ENCODE results near the gene FSD2.

Gene FSD2, protein sequence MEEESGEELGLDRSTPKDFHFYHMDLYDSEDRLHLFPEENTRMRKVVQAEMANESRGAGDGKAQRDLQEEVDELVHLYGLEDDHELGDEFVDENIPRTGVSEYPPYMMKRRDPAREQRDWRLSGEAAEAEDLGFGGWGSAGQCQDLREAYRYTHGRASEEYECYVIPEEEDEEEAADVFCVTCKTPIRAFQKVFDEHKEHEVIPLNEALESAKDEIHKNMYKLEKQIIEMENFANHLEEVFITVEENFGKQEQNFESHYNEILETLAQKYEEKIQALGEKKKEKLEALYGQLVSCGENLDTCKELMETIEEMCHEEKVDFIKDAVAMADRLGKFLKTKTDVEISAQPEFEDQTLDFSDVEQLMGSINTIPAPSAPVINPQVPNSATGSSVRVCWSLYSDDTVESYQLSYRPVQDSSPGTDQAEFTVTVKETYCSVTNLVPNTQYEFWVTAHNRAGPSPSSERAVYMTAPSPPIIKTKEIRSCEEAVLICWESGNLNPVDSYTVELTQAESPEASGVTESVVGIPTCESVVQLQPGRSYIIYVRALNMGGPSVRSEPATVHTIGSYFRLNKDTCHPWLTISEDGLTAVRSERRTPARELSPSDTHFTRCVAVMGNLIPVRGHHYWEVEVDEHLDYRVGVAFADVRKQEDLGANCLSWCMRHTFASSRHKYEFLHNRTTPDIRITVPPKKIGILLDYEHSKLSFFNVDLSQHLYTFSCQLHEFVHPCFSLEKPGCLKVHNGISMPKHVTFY

DNA sequence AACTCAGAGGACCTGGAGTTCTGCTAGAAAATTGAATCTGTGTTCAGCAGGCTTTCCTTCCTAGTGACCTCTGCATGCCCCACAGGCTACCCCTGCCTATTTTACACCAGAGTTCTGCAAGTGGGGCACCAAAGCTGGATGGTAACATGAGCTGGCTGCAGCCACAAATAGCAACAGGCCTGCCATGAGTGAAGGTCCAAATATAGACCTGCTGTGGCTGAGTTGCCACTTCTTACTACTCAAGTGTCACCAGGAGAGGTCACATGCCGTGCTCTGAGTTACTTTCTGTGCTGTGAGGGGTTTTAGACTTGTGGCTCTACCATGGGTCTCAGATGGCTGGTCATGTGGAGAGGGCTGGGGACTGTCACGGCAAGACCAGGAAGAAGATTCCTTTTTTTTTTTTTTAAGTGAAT lies at the start of gene FSD2:
TSS of gene FSD2 (minus strand) at position 76 of the 413 bp plus-strand sequence. CDS start 18,679 bp downstream, outside the sequence.
- peak; percentile 62 for DNase-seq

GRCh38 chr15:82854554-82854953 lies 48.7 kb upstream of the FSD2 start:
- no peak for DNase-seq

DNA sequence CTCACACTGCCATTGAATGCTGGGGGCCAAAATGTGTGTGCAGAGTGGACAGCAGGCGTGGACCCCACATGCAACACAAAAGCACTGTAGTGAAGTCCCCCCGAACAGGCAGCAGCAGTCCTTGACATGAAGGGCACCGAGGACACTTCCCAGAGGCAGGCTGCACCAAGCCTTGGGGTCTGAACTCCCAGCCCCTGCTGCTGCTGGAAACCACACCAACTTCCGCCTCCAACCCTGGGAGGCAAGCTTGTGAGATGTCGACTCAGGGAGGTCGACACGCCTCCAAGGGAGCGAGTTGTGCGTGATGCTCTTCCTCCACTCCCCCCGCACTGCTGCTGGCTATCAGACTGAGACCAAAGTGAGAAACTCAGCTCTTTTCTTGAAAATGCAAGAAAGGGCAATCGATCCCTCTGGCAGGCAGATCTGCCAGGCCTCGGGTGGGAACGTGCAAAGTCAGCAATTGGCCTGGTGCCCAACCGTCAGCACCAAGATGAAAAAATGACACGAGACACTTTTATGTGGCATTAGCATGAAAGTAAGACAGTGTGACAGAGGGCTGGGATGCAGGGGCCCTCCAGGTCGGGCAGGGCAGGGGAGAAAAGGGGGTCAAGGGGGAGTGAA lies 47.2 kb upstream of the FSD2 start:
- no peak for DNase-seq

DNA sequence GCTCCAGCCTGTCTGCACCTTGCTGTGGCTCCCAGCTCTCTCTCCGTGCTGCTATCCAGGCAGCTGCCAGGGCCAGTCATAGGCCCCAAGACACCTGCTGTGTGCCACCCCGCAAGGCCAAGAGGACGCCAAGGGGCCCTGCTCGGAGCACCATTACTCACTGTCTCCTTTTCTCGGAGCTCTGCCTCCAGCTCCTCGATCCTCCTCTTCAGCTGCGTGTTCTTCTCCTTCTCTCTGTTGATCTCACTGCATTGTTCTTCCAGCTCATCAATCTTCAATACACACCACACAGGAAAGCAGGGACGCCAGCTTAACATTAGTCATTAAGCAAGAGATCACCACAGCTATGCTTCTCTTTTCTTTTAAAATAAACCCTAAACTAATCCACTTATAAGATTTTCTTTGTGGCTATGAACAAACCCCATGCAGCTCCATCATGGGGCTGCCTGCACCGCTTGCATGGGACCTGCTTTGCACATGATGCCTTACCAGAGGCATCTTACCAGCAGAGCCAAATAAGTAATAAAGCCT lies 46.2 kb upstream of the FSD2 start:
- no peak for DNase-seq

- no peak for DNase-seq
Measured at GRCh38 chr15:82851306-82851850, 45.5 kb upstream of the FSD2 start.

DNA sequence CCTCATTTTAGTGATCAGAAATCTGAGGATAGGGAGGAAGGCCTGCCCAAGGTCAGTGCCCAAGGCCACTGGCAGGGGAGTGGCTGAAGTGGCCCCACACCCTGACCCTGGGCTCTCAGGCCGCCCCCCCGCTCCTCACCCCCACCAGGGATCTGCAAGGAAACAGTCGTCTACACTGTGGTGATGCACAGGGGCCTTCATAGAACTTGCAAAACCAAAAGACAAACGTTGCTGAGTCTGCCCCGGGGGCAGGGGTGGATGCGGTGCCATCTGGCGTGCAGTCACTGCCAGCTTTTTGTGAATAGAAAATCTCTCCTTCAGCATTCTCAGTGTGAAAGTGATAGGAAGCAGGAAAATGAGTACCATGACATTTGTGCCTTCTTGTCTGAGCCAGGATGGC lies 44.9 kb upstream of the FSD2 start:
- DNase-seq, result no peak

DNA sequence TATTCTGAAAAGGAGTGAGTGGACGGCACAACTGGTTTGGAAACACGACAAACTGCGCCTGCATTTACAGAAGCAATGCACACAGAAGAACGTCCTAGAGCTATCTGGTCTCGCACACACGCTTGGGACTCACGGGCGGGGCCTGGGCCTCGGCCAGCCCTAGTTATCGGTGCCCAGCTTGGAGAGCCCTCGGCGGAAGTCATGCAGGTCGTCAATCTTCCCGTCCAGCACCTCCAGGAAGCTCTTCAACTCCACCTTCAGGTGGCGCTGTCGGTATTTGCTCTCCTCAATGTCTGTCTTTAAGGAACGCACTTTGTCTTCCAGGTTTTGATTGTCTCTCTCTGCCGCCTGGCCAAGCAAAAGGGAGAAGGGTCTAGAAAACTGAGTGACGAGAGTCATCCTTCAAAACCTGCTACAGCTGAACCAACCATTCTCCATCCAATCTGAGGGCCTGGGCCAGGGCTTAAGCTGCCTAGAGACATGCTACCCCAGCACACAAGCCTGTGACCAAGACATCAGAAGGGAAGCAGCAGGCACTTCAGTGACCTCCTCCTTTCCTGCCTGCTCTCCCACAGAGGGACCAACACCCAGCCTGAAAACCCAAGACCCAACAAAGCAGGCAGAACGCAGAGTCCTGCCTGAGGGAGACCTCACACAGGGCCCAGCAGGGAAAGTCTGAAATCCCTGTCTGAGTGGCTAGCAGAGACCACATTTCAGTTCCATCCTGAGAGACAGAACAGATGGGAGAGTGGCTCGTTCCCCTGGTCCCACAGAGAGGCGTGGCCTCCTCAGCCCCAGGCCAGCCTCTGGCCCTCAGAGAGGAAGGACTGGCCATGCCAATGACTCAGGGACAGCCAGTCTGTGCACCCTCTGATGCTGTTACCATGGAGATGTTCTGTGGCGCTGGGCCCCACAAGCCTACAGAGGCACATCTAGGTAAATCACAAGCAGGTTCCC lies 44.0 kb upstream of the FSD2 start:
- peak; percentile 99 for DNase-seq

DNA sequence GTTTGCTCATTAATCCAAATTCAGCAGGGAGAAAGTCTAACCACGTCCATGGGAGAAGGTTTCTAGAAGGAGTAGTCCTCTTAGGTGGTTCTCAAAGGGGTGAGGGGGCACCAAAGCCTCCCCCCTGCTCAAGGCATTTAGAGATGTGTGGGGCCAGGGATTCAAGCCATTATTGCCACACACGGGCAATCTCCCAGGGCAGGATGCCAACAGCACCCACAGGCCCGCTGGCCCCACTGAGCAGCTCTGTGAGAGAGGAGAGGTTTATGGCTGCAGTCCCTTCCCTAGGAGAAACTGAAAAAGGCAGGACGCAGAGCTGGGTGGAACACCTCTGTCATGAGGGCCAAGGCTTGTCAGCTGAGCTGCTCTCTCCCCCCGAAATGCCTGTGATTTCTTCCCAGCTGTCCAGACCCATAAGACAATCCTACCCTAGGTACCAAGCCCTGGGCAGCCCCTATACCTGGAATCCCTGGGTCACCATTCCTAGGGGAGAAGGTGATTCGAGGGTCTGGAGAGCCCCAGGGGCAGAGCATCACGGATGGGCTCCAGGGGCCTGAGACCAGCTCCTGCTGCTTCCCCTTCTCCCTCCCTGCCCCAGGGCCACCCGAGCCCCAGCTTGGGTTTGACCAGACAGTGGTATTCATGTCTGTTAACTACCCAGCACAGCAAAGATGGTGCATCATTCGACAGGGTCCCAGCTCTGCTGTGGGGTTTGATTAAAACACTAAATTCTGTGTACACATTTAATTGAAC lies 42.5 kb upstream of the FSD2 start:
- no peak for DNase-seq

DNA sequence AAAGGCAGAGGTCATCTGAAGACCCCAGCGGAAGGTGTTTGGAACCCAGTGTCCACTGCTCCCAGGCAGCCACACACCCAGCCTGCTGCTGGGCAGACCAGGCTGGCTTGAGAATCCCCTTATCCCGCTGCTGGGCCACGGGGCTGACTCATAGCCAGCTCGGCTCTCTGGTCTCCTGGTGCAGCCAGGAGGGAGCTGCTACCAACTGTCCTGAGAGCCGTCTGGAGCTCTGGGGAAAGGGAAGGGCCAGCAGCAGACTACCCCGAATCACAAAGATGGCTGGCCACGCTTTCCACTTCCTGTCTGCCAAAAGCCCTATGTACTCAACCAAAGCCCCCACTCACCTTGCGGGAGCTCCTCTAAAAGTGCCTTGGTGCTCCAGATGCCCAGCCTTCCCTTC lies 41.8 kb upstream of the FSD2 start:
- no peak for DNase-seq

DNA sequence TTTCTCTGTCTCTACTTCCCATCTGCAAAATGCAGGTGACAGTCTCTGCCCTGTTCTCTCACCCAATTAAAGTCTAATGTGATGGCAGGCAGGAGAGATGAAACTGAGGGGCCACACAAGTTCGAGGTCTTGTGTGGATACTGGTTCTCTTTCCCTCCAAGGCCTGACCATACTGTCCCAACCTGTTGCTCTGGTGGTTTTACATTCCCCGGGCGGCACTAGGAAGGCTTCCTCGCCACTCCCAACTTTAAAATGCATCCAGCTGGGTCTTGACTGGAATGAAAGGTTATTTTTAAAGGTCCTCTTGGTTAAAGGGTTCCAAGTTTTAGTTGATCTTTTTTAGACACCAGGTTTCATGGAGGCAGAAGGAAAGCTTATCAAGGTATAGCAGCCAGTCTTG lies 40.8 kb upstream of the FSD2 start:
- no peak for DNase-seq

DNA sequence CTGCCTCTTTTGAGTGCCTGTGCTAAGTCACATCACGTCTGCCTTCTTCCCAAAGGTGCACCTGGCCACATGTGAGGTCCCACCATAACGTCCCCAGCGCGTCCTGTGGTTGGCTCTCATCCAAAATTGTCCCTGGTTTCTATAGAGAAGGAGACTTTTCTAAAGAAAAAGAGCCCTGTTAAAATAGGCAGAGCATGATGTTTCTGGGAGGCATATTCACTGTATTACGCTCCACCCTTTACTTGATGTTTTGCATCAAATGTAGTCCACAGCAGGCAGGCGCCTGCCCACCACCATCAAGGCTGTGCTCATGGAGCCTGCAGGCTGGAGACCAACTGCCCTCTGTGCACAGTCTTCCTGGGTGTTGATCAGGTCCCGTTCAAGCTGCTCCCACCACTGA lies 39.8 kb upstream of the FSD2 start:
- no peak for DNase-seq

- DNase-seq, result no peak
Measured at GRCh38 chr15:82843566-82843965, 37.7 kb upstream of the FSD2 start.

GRCh38 chr15:82840166-82840565 lies 34.3 kb upstream of the FSD2 start:
- no peak for DNase-seq

- no peak for DNase-seq
Measured at GRCh38 chr15:82839136-82839535, 33.3 kb upstream of the FSD2 start.

DNA sequence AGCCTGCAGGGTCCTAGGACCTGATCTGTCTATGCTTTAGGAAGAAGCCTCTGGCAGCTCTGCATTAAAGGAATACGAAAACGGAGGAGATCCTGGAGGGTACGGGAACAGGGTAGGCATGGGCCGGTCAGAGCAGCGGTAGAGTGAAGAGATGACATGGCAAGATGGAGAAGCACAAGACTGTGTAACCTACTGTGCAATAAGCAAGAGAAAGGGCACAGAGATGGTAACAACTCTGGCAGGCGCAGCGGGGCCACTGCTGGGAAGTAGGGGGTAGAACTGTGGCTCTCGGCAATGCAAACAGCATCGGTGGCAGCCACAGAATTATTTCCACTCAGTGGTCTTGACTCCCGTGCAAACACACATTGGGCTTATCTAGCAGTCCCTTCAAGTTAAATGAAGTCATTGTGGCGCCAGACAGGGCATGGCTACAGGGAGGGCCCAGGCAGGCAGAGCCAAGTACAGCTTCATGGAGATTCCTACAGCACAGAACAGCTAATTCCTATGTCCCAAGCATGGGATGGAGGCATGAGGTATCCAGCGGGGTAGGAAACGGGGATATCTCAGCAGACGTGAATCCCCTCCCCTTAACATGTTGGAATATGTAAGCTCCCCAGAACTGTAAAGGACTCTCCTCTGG lies 32.3 kb upstream of the FSD2 start:
- no peak for DNase-seq

DNA sequence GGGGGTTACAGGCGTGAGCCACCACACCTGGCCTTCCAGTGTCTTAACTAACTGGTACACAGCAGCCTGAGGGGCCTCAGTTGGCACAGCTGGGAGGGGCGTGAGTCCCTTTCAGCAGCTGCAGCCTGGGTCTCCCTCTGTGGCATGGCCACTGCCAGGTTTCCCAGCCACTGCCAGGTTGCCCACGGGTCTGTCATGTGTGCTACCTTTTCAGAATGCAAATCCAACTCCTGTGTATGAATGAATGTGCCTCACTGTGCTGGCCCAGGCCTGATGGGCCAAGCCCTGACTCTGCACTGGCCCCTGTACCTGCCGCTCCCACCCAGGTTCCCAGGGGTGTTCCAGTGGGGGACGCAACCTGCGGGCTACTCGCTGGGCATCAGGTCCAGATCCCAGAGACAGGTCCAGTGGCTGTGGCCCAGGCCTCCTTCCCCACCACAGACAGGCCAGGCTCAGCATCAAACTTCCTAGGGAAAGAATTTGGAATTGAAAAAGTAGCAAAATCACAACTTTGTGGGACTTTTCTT lies 29.6 kb upstream of the FSD2 start:
- DNase-seq, result no peak

DNA sequence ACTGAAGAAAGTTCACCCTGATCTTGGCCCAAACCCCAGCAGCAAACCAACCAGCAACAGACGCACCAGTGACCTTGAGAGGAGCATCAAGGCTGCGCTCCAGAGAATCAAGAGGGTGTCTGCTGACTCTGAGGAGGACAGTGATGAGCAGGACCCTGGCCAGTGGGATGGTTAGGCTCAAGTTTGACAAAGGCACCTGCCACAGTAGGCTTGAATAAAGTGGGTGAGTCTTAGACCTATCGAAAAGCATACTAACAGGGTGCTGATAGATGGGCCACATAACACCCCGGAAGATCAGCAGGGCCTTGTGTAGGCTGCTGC lies 27.5 kb upstream of the FSD2 start:
- no peak for DNase-seq

DNA sequence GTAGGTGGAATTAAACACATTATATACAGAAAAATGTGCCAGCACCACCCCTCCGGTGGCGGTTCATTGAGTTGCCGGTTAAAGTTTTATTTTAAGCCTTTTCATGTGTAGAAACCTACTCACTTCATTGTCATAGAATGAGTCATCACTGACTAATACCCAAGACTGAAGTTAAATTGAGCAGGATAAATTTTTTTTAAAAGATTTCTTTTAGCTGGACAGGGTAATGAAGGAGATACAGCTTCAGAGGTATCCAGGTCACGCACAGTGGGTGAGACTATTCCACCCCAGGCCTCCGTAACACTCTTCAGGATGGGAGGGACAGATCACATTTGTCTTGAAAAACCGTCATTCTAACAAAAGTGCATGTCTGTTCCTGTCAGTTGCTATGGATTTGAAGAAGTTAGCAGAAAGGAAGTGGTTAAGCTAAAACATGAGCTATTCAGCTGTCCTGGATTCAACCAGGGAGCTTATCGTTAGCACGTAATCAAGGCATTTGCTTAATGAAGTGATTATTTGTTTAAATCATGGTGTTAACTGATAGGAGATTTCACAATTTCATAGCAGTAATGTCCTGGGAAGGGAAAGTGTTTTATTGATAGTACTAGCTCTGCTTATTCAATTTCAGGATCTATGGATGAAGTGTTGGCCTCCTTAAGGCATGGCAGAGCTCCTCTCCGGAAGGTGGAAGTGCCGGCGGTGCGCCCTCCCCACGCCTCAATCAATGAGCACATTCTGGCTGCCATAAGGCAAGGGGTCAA lies 26.9 kb upstream of the FSD2 start:
- peak; percentile 10 for DNase-seq

DNA sequence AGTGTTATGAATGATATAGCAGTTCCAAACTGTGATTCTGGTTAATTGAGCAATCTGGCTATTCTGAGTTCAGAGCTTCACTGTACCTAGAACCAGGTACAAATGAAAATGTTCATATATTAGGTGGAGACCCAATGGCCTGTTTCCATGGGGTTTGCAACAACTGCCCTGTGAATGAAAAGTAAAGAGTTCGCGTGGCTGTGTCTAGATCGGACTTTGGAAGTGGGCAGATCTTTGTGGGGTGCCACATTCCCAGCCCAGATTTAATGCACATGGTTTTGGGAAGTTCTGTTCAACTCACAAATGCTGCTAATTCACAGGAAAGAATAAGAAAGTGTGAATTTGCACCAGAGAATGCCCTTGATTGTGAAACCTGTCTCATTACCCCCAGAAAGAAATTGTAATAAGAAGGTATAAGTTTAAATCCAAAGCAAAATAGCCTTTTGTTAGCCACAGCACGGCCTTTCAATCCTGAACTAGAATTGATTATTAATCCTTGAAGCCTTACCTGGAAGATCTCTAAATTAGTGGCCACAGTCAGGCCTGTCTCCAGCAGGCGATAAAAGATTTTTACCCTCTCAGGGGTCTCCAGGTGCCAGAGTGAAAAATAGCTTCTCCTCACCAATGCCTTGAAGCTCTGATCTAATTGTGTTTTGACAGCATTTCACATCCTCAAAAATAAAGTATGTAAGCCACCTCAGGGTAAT lies 26.2 kb upstream of the FSD2 start:
- no peak for DNase-seq

Measured in OCI-M1 (cell line).